IPS DF 6.9 (cell line): ENCODE results near the gene RHCG.

Source experiments
- DNase-seq: peaks from one replicate; pipeline ENCODE4 v3.0.0-alpha.2; 2013; ENCODE audit warnings: low read depth, low spot score
- H3K27ac ChIP-seq: one replicate; pipeline ENCODE4 v1.5.1; 2013; ENCODE audit warnings: low read length, control low read depth
- H3K27me3 ChIP-seq: 2 replicates; pipeline ENCODE4 v1.6.1; 2013; ENCODE audit warnings: mild to moderate bottlenecking, low read length; ENCODE audit not compliant: control insufficient read depth, insufficient read depth
- H3K36me3 ChIP-seq: 2 replicates; pipeline ENCODE4 v1.6.1; 2013; ENCODE audit warnings: low read length; ENCODE audit not compliant: control insufficient read depth, insufficient read depth
- H3K4me1 ChIP-seq: 2 replicates; pipeline ENCODE4 v1.6.1; 2013; ENCODE audit warnings: low read length; ENCODE audit not compliant: control insufficient read depth, insufficient read depth
- H3K4me3 ChIP-seq: 2 replicates; pipeline ENCODE4 v1.5.1; 2013; ENCODE audit warnings: mild to moderate bottlenecking, low read length
- H3K9me3 ChIP-seq: 2 replicates; pipeline ENCODE4 v1.6.1; 2013; ENCODE audit warnings: low read length, inconsistent platforms; ENCODE audit not compliant: control insufficient read depth, insufficient read depth
- WGBS: extraction: QIAGEN DNeasy Blood & Tissue Kit; methylation state at CpG from one replicate; pipeline ENCODE4 v1.1.7; 2013; ENCODE audit warnings: mixed read lengths, missing lambda C conversion rate; ENCODE audit not compliant: insufficient read length, insufficient coverage; 5-methylcytosine and 5-hydroxymethylcytosine counted together

The RHCG gene

GRCh38 chr15:89504166-89504565 is 7.8 kb upstream of the RHCG start:
- H3K36me3 ChIP-seq = no peaks in the 10 kb centered on the region
- H3K4me3 ChIP-seq = no peak overlapping the region
- WGBS = no CpG with 5 or more reads among the region's 4 CpGs
- H3K4me1 ChIP-seq = no peaks in the 10 kb centered on the region
- H3K9me3 ChIP-seq = no peaks in the 10 kb centered on the region
- no peak overlapping the region for H3K27ac ChIP-seq
- no peak for DNase-seq
- no peaks in the 10 kb centered on the region for H3K27me3 ChIP-seq

- H3K27me3 ChIP-seq = no peaks in the 10 kb centered on the region
- no peaks in the 10 kb centered on the region for H3K36me3 ChIP-seq
- DNase-seq = no peak
- H3K4me1 ChIP-seq = no peaks in the 10 kb centered on the region
- H3K9me3 ChIP-seq = no peaks in the 10 kb centered on the region
- no peak overlapping the region for H3K27ac ChIP-seq
- no peak overlapping the region for H3K4me3 ChIP-seq
- no CpG with 5 or more reads among the region's 7 CpGs for WGBS
Observed at GRCh38 chr15:89502867-89503595, 6.6 kb upstream of the RHCG start.

DNA sequence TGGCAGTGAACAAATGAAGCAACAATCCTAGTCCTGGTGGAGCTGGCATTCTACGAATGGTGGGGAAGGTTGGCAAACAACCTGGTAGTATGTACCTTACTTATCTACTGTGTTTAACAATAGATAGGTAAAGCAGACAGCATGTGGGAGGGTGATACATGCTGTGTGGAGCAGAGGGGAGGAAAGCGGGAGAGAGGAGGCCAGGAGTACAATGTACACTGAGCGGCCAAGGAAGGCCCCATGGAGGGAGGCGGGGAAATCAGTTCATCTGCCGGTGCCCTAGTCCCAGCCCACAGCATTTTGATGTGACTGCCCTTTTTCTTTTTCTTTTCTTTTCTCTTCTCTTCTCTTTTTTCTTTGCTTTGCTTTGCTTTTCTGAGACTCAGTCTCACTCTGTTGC is 5.3 kb upstream of the RHCG start:
- H3K27me3 ChIP-seq = no peaks in the 10 kb centered on the region; the same call in 1 of the 2 replicates
- H3K9me3 ChIP-seq = no peaks in the 10 kb centered on the region
- no peak overlapping the region for H3K4me3 ChIP-seq
- DNase-seq = no peak
- H3K27ac ChIP-seq = no peak overlapping the region
- WGBS = no CpG with 5 or more reads among the region's 5 CpGs
- H3K4me1 ChIP-seq = no peaks in the 10 kb centered on the region
- H3K36me3 ChIP-seq = no peaks in the 10 kb centered on the region

GRCh38 chr15:89500397-89501270 is 4.3 kb upstream of the RHCG start:
- Histone ChIP-seq H3K36me3 (no peaks in the 10 kb centered on the region), H3K27ac (no peak overlapping the region), H3K9me3 (no peaks in the 10 kb centered on the region), H3K4me1 (no peaks in the 10 kb centered on the region), H3K27me3 (no peaks in the 10 kb centered on the region; the same call in 1 of the 2 replicates), H3K4me3 (no peak overlapping the region)
- DNase-seq = no peak
- no CpG with 5 or more reads among the region's 10 CpGs for WGBS

DNA sequence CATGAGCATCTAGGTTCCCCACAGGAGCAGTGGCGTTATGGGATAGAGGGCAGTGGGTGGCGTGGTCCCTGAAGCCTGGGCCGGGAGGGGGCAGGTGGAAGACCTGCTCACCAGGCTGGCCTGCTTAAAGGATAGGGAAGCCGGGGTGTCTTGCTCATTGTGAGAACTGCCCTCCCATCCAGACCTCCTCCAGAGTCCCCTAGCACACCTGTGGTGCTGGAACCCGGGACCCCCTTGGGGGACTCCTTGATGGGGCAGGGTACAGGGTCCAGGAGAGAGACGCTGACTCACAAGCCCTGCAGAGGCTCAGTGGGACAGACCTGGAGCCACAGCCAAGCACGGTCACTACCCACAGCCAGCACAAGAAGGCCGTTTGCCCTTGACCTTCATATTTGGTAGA is 2.8 kb upstream of the RHCG start:
- H3K27ac ChIP-seq = no peak overlapping the region
- no peak for DNase-seq
- WGBS = no CpG with 5 or more reads among the region's 8 CpGs
- peaks cover 4% of the 10 kb centered on the region; the same call in 1 of the 2 replicates for H3K27me3 ChIP-seq
- H3K36me3 ChIP-seq = no peaks in the 10 kb centered on the region
- no peaks in the 10 kb centered on the region for H3K9me3 ChIP-seq
- H3K4me3 ChIP-seq = no peak overlapping the region
- H3K4me1 ChIP-seq = no peaks in the 10 kb centered on the region

GRCh38 chr15:89498574-89498906 is 2.2 kb upstream of the RHCG start:
- no peaks in the 10 kb centered on the region for H3K9me3 ChIP-seq
- peaks cover 4% of the 10 kb centered on the region; the same call in 1 of the 2 replicates for H3K27me3 ChIP-seq
- no peak for DNase-seq
- no peak overlapping the region for H3K4me3 ChIP-seq
- no peak overlapping the region for H3K27ac ChIP-seq
- H3K4me1 ChIP-seq = no peaks in the 10 kb centered on the region
- WGBS = no CpG with 5 or more reads among the region's 2 CpGs
- H3K36me3 ChIP-seq = no peaks in the 10 kb centered on the region

DNA sequence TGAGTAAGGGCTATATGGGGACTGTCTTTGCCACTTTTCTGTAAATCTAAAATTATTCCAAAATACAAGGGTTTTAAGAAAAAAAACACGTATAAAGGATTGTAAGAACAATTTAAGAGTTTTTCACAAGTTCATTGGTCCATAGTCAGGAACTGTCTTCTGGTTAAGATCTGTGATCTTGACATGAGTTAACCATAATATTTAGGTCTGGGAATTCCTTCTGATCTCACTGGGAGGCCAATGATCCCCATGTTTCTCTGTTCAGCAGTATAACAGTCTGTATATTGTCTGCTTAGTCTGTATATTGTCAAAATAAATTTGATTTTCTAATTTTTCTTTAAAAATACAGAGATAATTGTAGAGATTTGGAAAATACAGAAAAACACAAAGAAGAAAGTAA is 848 bp upstream of the RHCG start:
- DNase-seq = no peak
- Histone ChIP-seq H3K9me3 (no peaks in the 10 kb centered on the region), H3K4me1 (no peaks in the 10 kb centered on the region), H3K27ac (no peak overlapping the region), H3K4me3 (no peak overlapping the region), H3K36me3 (no peaks in the 10 kb centered on the region), H3K27me3 (peaks cover 4% of the 10 kb centered on the region; the same call in 1 of the 2 replicates)
- no CpG with 5 or more reads among the region's 1 CpG for WGBS

DNA sequence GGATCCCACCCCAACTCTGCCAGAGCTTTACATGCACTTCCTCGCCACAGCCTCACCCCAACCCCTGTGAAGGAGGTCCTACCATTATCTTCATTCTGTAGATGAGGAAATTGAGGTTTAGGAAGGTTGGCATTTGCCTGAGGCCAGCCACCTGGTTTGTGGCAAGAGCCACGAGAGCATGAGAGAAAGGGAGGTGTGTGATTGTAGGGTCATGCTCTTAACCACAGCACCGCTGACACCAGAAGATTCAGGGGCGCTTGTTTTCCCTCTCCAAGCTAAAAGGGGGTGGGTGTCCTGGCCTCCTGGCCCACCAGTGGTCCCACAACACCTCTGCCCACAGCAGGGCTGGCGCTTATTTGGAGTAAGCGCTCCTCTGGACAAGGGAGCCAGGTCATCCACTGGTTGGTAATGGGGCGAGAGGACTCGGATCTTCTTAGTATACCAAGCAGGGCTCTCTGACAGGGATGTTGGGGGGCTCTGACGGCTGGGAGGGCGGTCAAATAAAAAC is 691 bp downstream of the RHCG start:
- no peaks in the 10 kb centered on the region for H3K36me3 ChIP-seq
- no peak for DNase-seq
- H3K9me3 ChIP-seq = no peaks in the 10 kb centered on the region
- no CpG with 5 or more reads among the region's 10 CpGs for WGBS
- no peak overlapping the region for H3K4me3 ChIP-seq
- H3K27me3 ChIP-seq = peaks cover 4% of the 10 kb centered on the region; the same call in 1 of the 2 replicates
- H3K4me1 ChIP-seq = no peaks in the 10 kb centered on the region
- H3K27ac ChIP-seq = no peak overlapping the region

DNA sequence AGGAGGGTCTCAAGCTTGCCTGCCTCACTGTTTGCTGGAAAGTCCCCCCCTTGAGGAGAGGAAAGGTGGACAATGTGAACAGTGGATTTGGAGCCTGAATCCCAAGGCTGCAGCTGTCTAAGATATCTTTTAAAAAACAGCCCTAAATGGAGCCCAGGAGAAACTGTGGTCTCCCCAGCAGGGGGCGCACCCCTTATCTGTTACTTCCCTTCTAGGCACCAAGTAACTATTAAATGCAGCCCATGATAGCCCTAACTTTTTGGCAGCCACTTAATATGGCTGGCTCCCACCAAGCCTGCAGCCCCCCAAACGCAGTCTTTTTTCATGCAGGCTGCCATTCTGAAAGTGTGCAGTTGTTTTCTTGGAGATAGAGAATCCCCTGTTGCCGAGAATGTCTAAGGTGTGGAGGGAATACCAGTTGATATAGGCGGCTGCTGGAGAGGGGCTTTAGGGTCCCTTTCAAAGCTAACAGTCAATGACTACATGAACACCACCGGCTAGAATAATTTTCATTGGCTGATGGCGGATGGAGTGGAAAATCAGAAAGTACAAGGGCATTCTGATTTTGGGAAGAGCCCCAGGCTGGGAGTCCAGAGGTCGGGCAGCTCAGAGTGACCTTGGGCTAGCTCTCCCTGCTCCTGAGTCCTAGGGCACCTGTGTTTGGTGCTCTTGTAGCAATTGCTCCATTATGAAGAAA is 1.3 kb downstream of the RHCG start:
- no CpG with 5 or more reads among the region's 7 CpGs for WGBS
- Histone ChIP-seq H3K36me3 (no peaks in the 10 kb centered on the region), H3K27me3 (peaks cover 4% of the 10 kb centered on the region; the same call in 1 of the 2 replicates), H3K27ac (no peak overlapping the region), H3K4me1 (no peaks in the 10 kb centered on the region), H3K9me3 (no peaks in the 10 kb centered on the region), H3K4me3 (no peak overlapping the region)
- DNase-seq = no peak

DNA sequence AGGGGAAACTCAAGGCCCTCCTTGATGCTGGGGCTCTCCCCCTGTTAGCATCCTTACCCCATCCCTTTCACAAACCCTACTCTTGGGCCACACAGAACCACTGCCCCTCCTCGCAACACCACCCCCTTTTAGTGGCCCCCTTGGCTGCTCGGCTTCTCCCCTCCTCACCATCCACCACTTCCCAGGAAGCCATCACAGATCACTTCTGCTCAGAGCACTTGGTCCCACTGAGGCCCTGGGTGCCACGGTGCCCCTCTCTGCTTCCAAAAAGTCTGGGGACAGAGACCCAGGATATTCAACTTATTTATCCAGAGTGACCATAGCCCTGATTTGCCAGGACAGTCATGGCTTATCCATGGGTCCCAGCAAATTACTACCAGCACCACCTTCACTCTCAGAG is 2.4 kb downstream of the RHCG start:
- Histone ChIP-seq H3K4me3 (no peak overlapping the region), H3K36me3 (no peaks in the 10 kb centered on the region), H3K4me1 (no peaks in the 10 kb centered on the region), H3K27ac (no peak overlapping the region), H3K27me3 (peaks cover 4% of the 10 kb centered on the region; the same call in 1 of the 2 replicates), H3K9me3 (no peaks in the 10 kb centered on the region)
- no CpG with 5 or more reads among the region's 3 CpGs for WGBS
- no peak for DNase-seq
